ENCODE measurements around the gene SUCNR1.

SUCNR1 gene

DNA sequence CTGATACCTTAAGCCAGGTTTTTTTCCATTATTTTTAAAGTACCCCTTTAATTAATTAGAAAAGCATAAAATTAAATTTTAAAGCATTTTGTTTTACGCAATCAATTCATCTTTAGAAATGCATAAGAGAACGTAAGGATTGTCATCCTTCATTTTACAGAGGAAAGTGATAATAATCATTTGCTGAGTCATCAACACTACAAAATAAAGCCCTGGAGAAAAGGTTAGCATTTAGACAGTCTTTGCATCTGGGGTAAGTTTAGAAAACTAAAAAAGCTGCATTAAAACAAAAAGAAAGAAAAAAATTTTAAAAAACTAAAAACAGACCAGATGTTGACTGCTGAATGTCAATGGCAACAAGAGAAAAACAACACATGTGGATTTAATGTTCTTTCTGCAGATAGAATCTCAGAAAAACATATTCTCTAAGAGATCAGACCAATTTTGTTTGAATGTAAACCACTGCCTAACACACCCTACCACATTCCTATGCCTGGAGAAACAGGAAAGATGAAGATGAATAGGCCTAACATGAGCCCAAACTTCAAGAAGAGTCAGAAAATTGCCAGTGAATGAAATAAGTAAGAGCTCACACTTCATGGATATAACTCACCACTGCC lies 59.9 kb downstream of the SUCNR1 start:
- H3K4me1 ChIP-seq (ENCODE audit: insufficient read depth, insufficient read length) = no peaks in the 10 kb centered on the region
- no peaks in the 10 kb centered on the region for H3K27me3 ChIP-seq (ENCODE audit: insufficient read depth, insufficient read length)
- no peak overlapping the region for H3K4me3 ChIP-seq (ENCODE audit: insufficient read length, low read depth)
- no peaks in the 10 kb centered on the region for H3K9me3 ChIP-seq (ENCODE audit: insufficient read depth, low read length)
- H3K9ac ChIP-seq (ENCODE audit: insufficient read length, low read depth) = no peak overlapping the region
- H3K36me3 ChIP-seq (ENCODE audit: insufficient read depth, insufficient read length, low read length) = no peaks in the 10 kb centered on the region
- TF ChIP-seq SUZ12 (IDR thresholded peaks at IDR 0.05; ENCODE audit: extremely low read depth, insufficient read depth, insufficient read length) (no peak), YY1 (IDR thresholded peaks at IDR 0.05; ENCODE audit: insufficient read depth, insufficient read length) (no peak), ZNF274 (IDR thresholded peaks at IDR 0.05; ENCODE audit: low read depth, low read length) (no peak)
- DNase-seq (ENCODE audit: low read depth, low spot score) = no peak

Measured in NT2/D1 (cell line).